ENCODE measurements around the gene ASPDH. TPM values are rescaled to one million over a fixed set of nuclear protein-coding genes. Genes with fewer than 3 reads are reported as not detected.

The ASPDH gene
- total RNA-seq, 1 experiment from 2014 or later, result not detected

DNA sequence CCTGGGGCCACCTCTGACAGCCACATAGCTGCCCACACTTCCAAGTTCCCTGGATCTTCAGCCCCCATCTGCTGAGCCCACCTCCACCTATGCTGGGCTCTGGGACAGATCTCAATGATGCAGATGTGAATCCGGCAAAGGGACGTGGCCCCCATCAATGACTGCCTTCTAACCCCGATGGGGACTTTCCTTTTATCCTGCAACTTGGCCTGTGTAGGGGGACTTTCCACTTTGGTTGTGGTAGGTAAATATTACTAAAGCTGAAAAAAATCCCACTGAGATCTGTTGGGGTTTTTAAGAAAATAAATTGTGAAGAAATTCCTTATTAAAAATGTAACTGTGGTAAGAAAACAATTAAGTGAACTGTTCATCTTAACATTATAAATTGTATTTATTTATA, 20.8 kb upstream of the ASPDH start:
- H3K27ac Mint-ChIP-seq, result no peak overlapping the region
- H3K9me3 Mint-ChIP-seq, result peaks cover 21% of the 10 kb centered on the region
- H3K36me3 Mint-ChIP-seq, result peaks cover 16% of the 10 kb centered on the region

More for the DNA sequence above, 20.8 kb upstream of the ASPDH start:
- ChIA-PET POLR2A (no interaction called here), CTCF (interaction anchor here (1.0 to 1.3 kb wide), 2 partner anchors 16 to 177 kb away, joined by 3 to 5 read pairs; no protein-coding TSS in a partner anchor)
- TF ChIP-seq, protein P1, sequence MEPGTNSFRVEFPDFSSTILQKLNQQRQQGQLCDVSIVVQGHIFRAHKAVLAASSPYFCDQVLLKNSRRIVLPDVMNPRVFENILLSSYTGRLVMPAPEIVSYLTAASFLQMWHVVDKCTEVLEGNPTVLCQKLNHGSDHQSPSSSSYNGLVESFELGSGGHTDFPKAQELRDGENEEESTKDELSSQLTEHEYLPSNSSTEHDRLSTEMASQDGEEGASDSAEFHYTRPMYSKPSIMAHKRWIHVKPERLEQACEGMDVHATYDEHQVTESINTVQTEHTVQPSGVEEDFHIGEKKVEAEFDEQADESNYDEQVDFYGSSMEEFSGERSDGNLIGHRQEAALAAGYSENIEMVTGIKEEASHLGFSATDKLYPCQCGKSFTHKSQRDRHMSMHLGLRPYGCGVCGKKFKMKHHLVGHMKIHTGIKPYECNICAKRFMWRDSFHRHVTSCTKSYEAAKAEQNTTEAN (CRISPR knock-in tag; IDR thresholded peaks at IDR 0.05), result no peak
- TF ChIP-seq KAT7 (CRISPR knock-in tag; IDR thresholded peaks at IDR 0.05; ENCODE audit: borderline replicate concordance) (no peak), ESRRA (CRISPR knock-in tag; IDR thresholded peaks at IDR 0.05; ENCODE audit: borderline replicate concordance) (no peak), TP53 (CRISPR knock-in tag; IDR thresholded peaks at IDR 0.05) (no peak), ZNF219 (CRISPR knock-in tag; IDR thresholded peaks at IDR 0.05; ENCODE audit: borderline replicate concordance) (no peak), NFYB (CRISPR knock-in tag; conservative IDR thresholded peaks at IDR 0.05; ENCODE audit: low read depth) (no peak), MLX (CRISPR knock-in tag; IDR thresholded peaks at IDR 0.05) (no peak), OVOL2 (CRISPR knock-in tag; IDR thresholded peaks at IDR 0.05; ENCODE audit: borderline replicate concordance) (no peak), STAT6 (CRISPR knock-in tag; conservative IDR thresholded peaks at IDR 0.05; ENCODE audit: low read depth) (no peak), NR1H2 (CRISPR knock-in tag; IDR thresholded peaks at IDR 0.05) (no peak), ZNF512 (CRISPR knock-in tag; IDR thresholded peaks at IDR 0.05; ENCODE audit: borderline replicate concordance) (no peak), ATF1 (CRISPR knock-in tag; IDR thresholded peaks at IDR 0.05) (no peak), NFE2L1 (CRISPR knock-in tag; IDR thresholded peaks at IDR 0.05) (no peak), SP1 (CRISPR knock-in tag; conservative IDR thresholded peaks at IDR 0.05) (no peak)
- TF ChIP-seq, protein P2, sequence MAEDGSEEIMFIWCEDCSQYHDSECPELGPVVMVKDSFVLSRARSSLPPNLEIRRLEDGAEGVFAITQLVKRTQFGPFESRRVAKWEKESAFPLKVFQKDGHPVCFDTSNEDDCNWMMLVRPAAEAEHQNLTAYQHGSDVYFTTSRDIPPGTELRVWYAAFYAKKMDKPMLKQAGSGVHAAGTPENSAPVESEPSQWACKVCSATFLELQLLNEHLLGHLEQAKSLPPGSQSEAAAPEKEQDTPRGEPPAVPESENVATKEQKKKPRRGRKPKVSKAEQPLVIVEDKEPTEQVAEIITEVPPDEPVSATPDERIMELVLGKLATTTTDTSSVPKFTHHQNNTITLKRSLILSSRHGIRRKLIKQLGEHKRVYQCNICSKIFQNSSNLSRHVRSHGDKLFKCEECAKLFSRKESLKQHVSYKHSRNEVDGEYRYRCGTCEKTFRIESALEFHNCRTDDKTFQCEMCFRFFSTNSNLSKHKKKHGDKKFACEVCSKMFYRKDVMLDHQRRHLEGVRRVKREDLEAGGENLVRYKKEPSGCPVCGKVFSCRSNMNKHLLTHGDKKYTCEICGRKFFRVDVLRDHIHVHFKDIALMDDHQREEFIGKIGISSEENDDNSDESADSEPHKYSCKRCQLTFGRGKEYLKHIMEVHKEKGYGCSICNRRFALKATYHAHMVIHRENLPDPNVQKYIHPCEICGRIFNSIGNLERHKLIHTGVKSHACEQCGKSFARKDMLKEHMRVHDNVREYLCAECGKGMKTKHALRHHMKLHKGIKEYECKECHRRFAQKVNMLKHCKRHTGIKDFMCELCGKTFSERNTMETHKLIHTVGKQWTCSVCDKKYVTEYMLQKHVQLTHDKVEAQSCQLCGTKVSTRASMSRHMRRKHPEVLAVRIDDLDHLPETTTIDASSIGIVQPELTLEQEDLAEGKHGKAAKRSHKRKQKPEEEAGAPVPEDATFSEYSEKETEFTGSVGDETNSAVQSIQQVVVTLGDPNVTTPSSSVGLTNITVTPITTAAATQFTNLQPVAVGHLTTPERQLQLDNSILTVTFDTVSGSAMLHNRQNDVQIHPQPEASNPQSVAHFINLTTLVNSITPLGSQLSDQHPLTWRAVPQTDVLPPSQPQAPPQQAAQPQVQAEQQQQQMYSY (CRISPR knock-in tag; IDR thresholded peaks at IDR 0.05), result no peak
- TF ChIP-seq, protein P3, sequence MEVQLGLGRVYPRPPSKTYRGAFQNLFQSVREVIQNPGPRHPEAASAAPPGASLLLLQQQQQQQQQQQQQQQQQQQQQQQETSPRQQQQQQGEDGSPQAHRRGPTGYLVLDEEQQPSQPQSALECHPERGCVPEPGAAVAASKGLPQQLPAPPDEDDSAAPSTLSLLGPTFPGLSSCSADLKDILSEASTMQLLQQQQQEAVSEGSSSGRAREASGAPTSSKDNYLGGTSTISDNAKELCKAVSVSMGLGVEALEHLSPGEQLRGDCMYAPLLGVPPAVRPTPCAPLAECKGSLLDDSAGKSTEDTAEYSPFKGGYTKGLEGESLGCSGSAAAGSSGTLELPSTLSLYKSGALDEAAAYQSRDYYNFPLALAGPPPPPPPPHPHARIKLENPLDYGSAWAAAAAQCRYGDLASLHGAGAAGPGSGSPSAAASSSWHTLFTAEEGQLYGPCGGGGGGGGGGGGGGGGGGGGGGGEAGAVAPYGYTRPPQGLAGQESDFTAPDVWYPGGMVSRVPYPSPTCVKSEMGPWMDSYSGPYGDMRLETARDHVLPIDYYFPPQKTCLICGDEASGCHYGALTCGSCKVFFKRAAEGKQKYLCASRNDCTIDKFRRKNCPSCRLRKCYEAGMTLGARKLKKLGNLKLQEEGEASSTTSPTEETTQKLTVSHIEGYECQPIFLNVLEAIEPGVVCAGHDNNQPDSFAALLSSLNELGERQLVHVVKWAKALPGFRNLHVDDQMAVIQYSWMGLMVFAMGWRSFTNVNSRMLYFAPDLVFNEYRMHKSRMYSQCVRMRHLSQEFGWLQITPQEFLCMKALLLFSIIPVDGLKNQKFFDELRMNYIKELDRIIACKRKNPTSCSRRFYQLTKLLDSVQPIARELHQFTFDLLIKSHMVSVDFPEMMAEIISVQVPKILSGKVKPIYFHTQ (CRISPR knock-in tag; IDR thresholded peaks at IDR 0.05), result no peak
- TF ChIP-seq, protein P4, sequence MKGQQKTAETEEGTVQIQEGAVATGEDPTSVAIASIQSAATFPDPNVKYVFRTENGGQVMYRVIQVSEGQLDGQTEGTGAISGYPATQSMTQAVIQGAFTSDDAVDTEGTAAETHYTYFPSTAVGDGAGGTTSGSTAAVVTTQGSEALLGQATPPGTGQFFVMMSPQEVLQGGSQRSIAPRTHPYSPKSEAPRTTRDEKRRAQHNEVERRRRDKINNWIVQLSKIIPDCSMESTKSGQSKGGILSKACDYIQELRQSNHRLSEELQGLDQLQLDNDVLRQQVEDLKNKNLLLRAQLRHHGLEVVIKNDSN (CRISPR knock-in tag; IDR thresholded peaks at IDR 0.05), result no peak
- TF ChIP-seq, protein P5, sequence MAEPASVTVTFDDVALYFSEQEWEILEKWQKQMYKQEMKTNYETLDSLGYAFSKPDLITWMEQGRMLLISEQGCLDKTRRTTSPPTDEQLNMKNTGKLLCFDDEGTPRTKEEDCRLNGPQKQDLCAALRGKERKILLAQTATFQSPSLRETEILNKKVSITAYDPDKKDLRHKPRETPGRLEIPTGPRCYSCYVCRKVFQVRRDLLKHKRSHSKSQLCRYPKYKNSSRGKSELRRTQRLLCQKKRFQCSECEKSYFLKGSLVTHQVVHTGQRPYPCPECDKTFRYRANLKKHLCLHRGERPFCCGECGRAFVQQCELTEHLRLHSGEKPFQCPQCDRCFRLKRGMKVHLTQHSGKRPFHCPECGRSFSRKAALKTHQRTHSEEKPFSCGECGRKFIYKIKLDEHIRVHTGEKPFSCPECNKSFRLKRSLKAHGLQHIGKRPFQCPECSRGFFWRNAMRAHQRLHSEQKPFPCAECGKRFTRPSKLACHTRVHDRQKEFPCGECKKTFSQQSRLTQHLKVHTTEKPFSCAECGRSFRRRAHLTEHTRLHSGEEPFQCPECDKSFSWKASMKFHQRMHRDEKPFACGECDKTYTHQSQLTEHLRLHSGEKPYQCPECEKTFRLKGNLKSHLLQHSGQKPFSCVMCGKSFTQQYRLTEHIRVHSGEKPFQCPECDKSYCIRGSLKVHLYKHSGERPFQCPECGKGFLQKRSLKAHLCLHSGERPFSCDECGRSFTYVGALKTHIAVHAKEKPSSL (CRISPR knock-in tag; conservative IDR thresholded peaks at IDR 0.05), result no peak
- H3K27me3 Mint-ChIP-seq (ENCODE audit: low read depth), result peaks cover 19% of the 10 kb centered on the region
- ATAC-seq, result no peak
- 0 out of 2 replicates have a peak, but pooled peaks cover 2% of the 10 kb centered on the region for H3K4me1 Mint-ChIP-seq
- DNase-seq (ENCODE audit: low spot score), result no peak
- H3K4me3 Mint-ChIP-seq, result no peak overlapping the region

Data from WTC11 (cell line).